HepG2 (cell line): Measurements from ENCODE around the gene NEURL1B. TPM values are rescaled to one million over a fixed set of nuclear protein-coding genes. Genes with fewer than 3 reads are reported as not detected.

Source experiments
- ADNP ChIP-seq: sonication (generic); formaldehyde crosslinking; IDR thresholded peaks from 2 replicates; pipeline ENCODE4 v1.4.0; 2020; ENCODE audit warnings: missing genetic modification reagents
- DR1 ChIP-seq: sonication (generic); formaldehyde crosslinking; IDR thresholded peaks from 2 replicates; pipeline ENCODE4 v1.8.0; 2021; ENCODE audit warnings: mild to moderate bottlenecking, missing genetic modification reagents, inconsistent platforms
- EZH2 ChIP-seq: conservative IDR thresholded peaks from 2 replicates; pipeline ENCODE4 v1.6.1; 2012; ENCODE audit warnings: mild to moderate bottlenecking, low read depth, low read length, moderate library complexity
- GLI4 ChIP-seq: sonication (generic); formaldehyde crosslinking; IDR thresholded peaks from 2 replicates; pipeline ENCODE4 v1.5.1; 2020; ENCODE audit warnings: missing genetic modification reagents, mild to moderate bottlenecking, moderate library complexity, borderline replicate concordance
- HDAC1 ChIP-seq: sonication (generic); formaldehyde crosslinking; IDR thresholded peaks from 2 replicates; pipeline ENCODE4 v1.5.1; 2020; ENCODE audit warnings: mild to moderate bottlenecking, missing genetic modification reagents
- HOXA5 ChIP-seq: sonication (generic); formaldehyde crosslinking; IDR thresholded peaks from 2 replicates; pipeline ENCODE4 v1.4.0; 2020; ENCODE audit warnings: missing genetic modification reagents
- IRX3 ChIP-seq: sonication (generic); formaldehyde crosslinking; IDR thresholded peaks from 2 replicates; pipeline ENCODE4 v1.8.1; 2023; ENCODE audit warnings: mild to moderate bottlenecking, low read depth, missing genetic modification reagents, borderline replicate concordance
- MBNL3 ChIP-seq: fragments of 250-450 bp; sonication (Bioruptor Pico); conservative IDR thresholded peaks from 2 replicates; pipeline ENCODE4 v1.8.0; 2022; ENCODE audit warnings: mild to moderate bottlenecking, inconsistent platforms
- MED1 ChIP-seq: sonication (generic); formaldehyde crosslinking; IDR thresholded peaks from 2 replicates; pipeline ENCODE4 v1.4.0; 2020; ENCODE audit warnings: missing genetic modification reagents
- NFKBIZ ChIP-seq: IDR thresholded peaks from 2 replicates; pipeline ENCODE4 v1.6.1; 2018; ENCODE audit warnings: missing genetic modification reagents, missing compliant biosample characterization
- NR2F2 ChIP-seq: IDR thresholded peaks from 2 replicates; pipeline ENCODE4 v1.6.1; 2012; ENCODE audit warnings: low read depth, inconsistent platforms, borderline replicate concordance
- NR2F6 ChIP-seq, 2 experiments: IDR thresholded peaks; 2 replicates each; pipeline ENCODE4 v1.6.1; 2016; ENCODE audit warnings: antibody characterized with exemption in 1 of 2, mild to moderate bottlenecking in 1 of 2
- POGZ ChIP-seq: sonication (generic); formaldehyde crosslinking; IDR thresholded peaks from 2 replicates; pipeline ENCODE4 v1.4.0; 2020; ENCODE audit warnings: mild to moderate bottlenecking, missing genetic modification reagents
- PRMT3 ChIP-seq: sonication (generic); formaldehyde crosslinking; IDR thresholded peaks from 2 replicates; pipeline ENCODE4 v1.8.1; 2022; ENCODE audit warnings: low read depth, mild to moderate bottlenecking, moderate library complexity, missing genetic modification reagents, borderline replicate concordance
- PRPF4 ChIP-seq: fragments of 200-400 bp; formaldehyde crosslinking; IDR thresholded peaks from 2 replicates; pipeline ENCODE4 v1.6.1; 2016; ENCODE audit warnings: low read length, low read depth; ENCODE audit not compliant: poor library complexity, severe bottlenecking
- SMARCC2 ChIP-seq: fragments of 450-650 bp; IDR thresholded peaks from 2 replicates; pipeline ENCODE4 v1.6.1; 2017; ENCODE audit warnings: antibody characterized with exemption, mild to moderate bottlenecking
- SOX5 ChIP-seq: IDR thresholded peaks from 2 replicates; pipeline ENCODE4 v1.6.1; 2016; ENCODE audit warnings: borderline replicate concordance
- ZBTB21 ChIP-seq: sonication (generic); formaldehyde crosslinking; IDR thresholded peaks from 2 replicates; pipeline ENCODE4 v1.4.0; 2020; ENCODE audit warnings: missing genetic modification reagents
- ZKSCAN1 ChIP-seq: fragments of 150-350 bp; IDR thresholded peaks from 2 replicates; pipeline ENCODE4 v1.6.1; 2014; ENCODE audit warnings: low read length
- ZNF501 ChIP-seq: sonication (generic); formaldehyde crosslinking; IDR thresholded peaks from 2 replicates; pipeline ENCODE4 v1.5.1; 2020; ENCODE audit warnings: mild to moderate bottlenecking, moderate library complexity, missing genetic modification reagents
- ZNF503 ChIP-seq: sonication (generic); formaldehyde crosslinking; IDR thresholded peaks from 2 replicates; pipeline ENCODE4 v1.4.0; 2020; ENCODE audit warnings: missing genetic modification reagents
- ZNF563 ChIP-seq: sonication (generic); formaldehyde crosslinking; IDR thresholded peaks from 2 replicates; pipeline ENCODE4 v1.8.0; 2022; ENCODE audit warnings: mild to moderate bottlenecking, moderate library complexity, missing genetic modification reagents
- ZNF615 ChIP-seq: sonication (generic); formaldehyde crosslinking; IDR thresholded peaks from 2 replicates; pipeline ENCODE4 v1.5.0; 2020; ENCODE audit warnings: mild to moderate bottlenecking, missing genetic modification reagents, borderline replicate concordance
- ZNF761 ChIP-seq: sonication (generic); formaldehyde crosslinking; conservative IDR thresholded peaks from 2 replicates; pipeline ENCODE4 v1.4.0; 2020; ENCODE audit warnings: mild to moderate bottlenecking, missing genetic modification reagents
- ZNF781 ChIP-seq: sonication (generic); formaldehyde crosslinking; IDR thresholded peaks from 2 replicates; pipeline ENCODE4 v1.5.1; 2020; ENCODE audit warnings: borderline replicate concordance, mild to moderate bottlenecking, missing genetic modification reagents; ENCODE audit errors: not compliant biosample characterization
- ZNF792 ChIP-seq: IDR thresholded peaks from 2 replicates; pipeline ENCODE4 v1.6.1; 2016
- polyA plus RNA-seq, 8 experiments: library from polyadenylated mRNA; depleted of rRNA in 3 of 8; stranded (reverse) in 7 of 8; unstranded in 1 of 8; fragments of >200 nt; fragmentation: Illumina TruSeq in 4 of 8; extraction: Trizol in 4 of 8; gene quantifications; 2 replicates each; pipeline versions ENCODE4 v1.2.1 to v1.2.3, GENCODE V29; 2011 to 2016; ENCODE audit warnings: low read depth in 4 of 8, missing spikeins in 1 of 8, mixed read lengths in 1 of 8; ENCODE audit not compliant: insufficient read depth in 1 of 8
- total RNA-seq, 5 experiments: library from RNA; depleted of rRNA; stranded (reverse); fragments of >200 nt; fragmentation: Illumina TruSeq; extraction: Trizol; gene quantifications; 2 replicates each; pipeline ENCODE4 v1.2.3, GENCODE V29; 2016; ENCODE audit warnings: low read depth in 1 of 5
- TF ChIP-seq, protein P1 (sequence below): sonication (generic); formaldehyde crosslinking; IDR thresholded peaks from 2 replicates; pipeline ENCODE4 v1.4.0; 2020; ENCODE audit warnings: missing genetic modification reagents

Gene NEURL1B
- total and polyA plus RNA-seq, 2 of the 13 experiments (the other 11 are each of a cell fraction or from before 2014, with no cell fraction given), result 0.09 to 0.13 TPM

DNA sequence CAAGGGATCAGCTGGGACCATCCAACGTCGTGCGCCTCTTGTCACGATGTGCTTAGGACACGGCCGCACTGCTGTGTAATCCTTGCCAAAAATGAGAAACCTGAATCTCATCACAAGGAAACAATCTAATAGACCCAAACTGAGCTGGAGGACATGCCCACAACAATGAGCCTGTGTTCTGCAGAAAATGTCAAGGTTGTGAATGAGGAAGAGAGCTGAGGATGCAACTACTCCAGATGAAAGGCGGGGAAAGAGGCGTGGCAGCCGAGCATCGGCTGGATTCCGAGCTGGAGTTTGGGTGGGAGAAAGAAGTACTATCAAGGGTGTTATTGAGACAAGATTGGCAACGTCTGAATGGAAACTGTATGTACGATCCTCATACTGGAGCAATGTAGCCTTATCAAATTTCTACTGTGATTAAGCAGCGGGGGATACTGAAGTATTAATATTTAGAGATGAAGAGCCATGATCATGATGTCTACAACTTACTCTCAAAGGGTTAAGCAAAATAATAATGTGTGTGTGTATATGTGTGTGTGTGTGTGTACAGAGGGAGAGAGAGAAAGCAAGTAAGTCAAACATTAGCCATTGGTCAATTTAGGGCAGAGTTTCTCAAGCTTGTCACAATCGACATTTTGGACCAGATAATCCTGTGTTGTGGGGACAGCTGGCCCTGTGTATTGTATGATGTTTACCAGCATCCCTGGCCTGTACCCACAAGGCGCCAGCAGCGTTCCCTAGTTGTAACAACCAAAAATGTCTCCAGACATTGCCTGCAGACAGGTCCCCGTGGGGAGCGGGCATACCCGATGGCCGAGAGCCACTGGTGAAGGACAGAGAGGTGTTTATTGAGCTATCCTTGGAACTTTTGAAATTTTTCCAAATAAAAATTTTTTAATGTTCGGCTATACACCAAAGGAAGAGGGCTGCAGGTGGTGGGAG, 83.5 kb downstream of the NEURL1B start (continued):
- TF ChIP-seq, protein P1, sequence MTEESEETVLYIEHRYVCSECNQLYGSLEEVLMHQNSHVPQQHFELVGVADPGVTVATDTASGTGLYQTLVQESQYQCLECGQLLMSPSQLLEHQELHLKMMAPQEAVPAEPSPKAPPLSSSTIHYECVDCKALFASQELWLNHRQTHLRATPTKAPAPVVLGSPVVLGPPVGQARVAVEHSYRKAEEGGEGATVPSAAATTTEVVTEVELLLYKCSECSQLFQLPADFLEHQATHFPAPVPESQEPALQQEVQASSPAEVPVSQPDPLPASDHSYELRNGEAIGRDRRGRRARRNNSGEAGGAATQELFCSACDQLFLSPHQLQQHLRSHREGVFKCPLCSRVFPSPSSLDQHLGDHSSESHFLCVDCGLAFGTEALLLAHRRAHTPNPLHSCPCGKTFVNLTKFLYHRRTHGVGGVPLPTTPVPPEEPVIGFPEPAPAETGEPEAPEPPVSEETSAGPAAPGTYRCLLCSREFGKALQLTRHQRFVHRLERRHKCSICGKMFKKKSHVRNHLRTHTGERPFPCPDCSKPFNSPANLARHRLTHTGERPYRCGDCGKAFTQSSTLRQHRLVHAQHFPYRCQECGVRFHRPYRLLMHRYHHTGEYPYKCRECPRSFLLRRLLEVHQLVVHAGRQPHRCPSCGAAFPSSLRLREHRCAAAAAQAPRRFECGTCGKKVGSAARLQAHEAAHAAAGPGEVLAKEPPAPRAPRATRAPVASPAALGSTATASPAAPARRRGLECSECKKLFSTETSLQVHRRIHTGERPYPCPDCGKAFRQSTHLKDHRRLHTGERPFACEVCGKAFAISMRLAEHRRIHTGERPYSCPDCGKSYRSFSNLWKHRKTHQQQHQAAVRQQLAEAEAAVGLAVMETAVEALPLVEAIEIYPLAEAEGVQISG (CRISPR knock-in tag), result 0 out of 2 replicates have a peak, but pooled peaks have one; percentile 22
- TF ChIP-seq EZH2 (no peak), HOXA5 (CRISPR knock-in tag) (no peak), POGZ (CRISPR knock-in tag) (no peak), NFKBIZ (no peak), SOX5 (CRISPR knock-in tag) (peak; percentile 79), MED1 (peak; percentile 35), IRX3 (no peak), HDAC1 (peak; percentile 75), PRPF4 (no peak), GLI4 (CRISPR knock-in tag) (no peak), NR2F6 (IDR thresholded peaks at IDR 0.05) (0 out of 2 replicates have a peak, but pooled peaks have one; percentile 44), NR2F6 (CRISPR knock-in tag; IDR thresholded peaks at IDR 0.05) (0 out of 2 replicates have a peak, but pooled peaks have one; percentile 21), ZNF761 (CRISPR knock-in tag) (no peak), ZBTB21 (CRISPR knock-in tag) (0 out of 2 replicates have a peak, but pooled peaks have one; percentile 9), ZNF781 (CRISPR knock-in tag) (no peak), ADNP (CRISPR knock-in tag) (no peak), ZNF503 (CRISPR knock-in tag) (no peak), NR2F2 (peak; percentile 48; the same call in 1 of the 2 replicates), ZNF615 (no peak), ZNF501 (CRISPR knock-in tag) (no peak), MBNL3 (CRISPR knock-in tag) (no peak), SMARCC2 (no peak), PRMT3 (CRISPR knock-in tag) (no peak), ZKSCAN1 (no peak), ZNF563 (CRISPR knock-in tag) (no peak), ZNF792 (no peak), DR1 (CRISPR knock-in tag) (no peak)
